ENCODE measurements around the gene GPC6.

The GPC6 gene

DNA sequence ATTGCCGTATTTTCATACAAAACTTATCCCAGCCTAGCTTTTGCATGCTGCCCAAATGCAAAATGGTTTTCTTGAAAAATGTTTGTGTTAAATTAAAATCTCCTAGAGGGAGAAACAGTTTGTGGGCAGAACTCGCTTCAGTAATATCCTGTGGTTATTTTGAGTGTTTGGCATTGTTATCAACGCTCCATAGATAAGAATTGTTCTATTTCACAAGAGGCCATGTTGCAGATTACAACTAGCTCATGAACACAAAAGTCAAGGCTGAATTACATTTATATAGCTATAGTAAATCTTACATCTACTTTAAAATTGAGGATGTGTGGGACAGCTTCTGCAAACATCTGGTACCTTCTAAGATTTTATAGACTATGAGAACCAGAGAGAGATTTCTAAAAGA, 805.0 kb downstream of the GPC6 start:
- no peak overlapping the region for H3K27ac ChIP-seq

GRCh38 chr13:94033098-94033497, 806.5 kb downstream of the GPC6 start:
- DNase-seq (ENCODE audit: low read depth, low spot score), result no peak
- no peak overlapping the region for H3K27ac ChIP-seq

More for the DNA sequence above, 805.0 kb downstream of the GPC6 start:
- no peak for DNase-seq (ENCODE audit: low read depth, low spot score)

GRCh38 chr13:94033830-94034642, 807.4 kb downstream of the GPC6 start:
- no peak overlapping the region for H3K27ac ChIP-seq
- no peak for DNase-seq (ENCODE audit: low read depth, low spot score)

DNA sequence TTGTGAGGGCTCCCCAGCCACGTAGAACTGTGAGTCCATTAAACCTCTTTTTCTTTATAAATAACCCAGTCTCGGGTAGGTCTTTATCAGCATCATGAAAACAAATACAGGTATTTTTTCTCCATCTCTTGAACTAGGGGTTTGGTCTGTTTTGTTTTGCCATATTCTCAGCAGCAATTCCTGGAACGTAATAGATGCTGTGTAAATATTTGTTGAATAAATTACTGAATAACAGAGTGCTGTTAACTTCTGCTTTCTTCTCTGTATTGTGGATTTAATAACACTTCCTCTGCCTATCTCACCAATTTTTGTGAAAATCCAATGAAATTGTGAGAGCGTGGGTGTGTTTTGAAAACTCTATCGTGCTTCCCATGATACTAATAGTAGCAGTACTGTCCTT, 823.4 kb downstream of the GPC6 start:
- no peak for DNase-seq (ENCODE audit: low read depth, low spot score)

GRCh38 chr13:94050686-94051085, 824.1 kb downstream of the GPC6 start:
- H3K27ac ChIP-seq, result no peak overlapping the region
- DNase-seq (ENCODE audit: low read depth, low spot score), result no peak

More for the DNA sequence above, 823.4 kb downstream of the GPC6 start:
- no peak overlapping the region for H3K27ac ChIP-seq

DNA sequence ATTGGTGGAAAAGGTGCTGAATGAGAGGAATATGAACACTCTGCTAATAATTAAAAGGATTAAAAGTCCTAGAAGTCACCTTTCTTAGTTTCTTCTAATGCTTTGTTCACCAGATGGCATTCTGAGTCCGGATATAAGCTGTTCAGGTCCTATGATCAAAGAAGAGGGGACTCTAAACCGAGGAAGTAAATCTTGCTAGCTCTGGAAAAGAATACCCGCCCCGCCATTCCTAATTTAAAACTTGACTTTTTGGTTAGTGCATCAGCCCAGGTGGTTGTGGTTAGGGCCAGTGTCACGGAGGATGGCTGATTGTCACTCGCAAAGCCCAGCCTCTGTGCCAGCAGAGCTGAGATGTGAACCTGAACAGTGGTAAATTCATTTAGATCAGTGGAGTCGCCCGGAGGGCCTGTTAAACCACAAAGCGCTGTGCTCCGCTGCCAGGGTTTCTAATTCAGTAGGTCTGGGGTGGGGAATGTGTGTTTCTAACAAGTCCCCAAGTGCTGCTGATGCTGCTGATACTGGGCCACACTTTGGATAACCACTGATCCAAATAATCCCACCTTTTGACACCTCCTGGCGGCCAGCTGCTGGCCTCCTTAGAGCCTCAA, 827.5 kb downstream of the GPC6 start:
- DNase-seq (ENCODE audit: low read depth, low spot score), result no peak
- no peak overlapping the region for H3K27ac ChIP-seq

DNA sequence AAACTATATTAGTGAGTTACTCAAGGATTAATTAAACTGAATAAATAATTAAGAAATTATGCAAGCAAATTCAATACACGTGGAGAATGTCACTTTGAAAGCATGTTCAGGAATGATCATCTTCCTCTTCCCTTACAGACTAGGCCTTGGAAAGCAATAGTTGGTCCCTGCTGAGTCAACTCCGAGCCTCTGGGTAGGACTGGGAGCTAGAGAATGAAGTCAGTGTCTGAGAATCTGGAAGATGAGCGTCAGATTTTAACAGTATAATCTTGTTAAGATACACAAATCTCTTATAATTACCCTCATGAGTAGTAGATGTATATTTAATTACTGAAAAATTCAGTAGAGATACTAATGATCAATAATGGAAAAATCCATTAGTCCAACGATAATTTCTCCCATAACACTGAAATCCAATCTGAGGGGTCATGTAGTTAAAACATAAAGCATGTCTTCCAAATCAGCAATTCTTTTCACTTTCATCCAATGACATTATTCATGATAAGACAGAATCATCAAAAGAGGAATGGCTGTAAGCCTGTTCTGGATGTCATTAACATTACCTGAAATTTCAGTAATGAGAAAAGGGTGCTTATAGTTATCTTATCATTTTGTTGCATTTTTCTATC, 829.9 kb downstream of the GPC6 start:
- no peak overlapping the region for H3K27ac ChIP-seq
- DNase-seq (ENCODE audit: low read depth, low spot score), result no peak

DNA sequence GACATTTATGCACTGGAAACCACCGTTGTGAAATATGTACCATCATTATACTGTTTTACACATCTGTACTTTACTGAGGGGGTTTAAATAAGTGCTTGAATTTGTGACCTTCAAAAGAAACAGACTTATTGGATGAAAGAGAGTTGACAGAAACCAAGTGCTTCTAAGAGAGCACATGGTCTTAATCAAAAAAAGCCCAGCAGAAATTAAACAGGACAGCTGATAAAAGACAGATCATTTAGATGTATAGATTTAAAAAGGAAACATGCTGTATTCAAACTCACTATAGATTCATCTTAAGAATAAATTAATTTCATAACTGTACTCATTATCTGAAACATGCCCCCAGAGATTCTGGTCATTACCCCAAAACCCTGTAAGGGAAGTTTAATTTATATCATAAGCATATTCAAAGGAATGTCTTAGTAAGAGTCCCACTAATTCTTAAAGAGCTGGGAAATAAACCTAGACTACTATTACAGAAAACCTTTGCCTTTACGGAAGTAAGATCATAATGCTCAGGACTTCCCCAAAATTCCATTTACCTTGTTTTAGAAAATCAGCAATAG, 831.1 kb downstream of the GPC6 start:
- DNase-seq (ENCODE audit: low read depth, low spot score), result no peak
- no peak overlapping the region for H3K27ac ChIP-seq

GRCh38 chr13:94058821-94059360, 832.3 kb downstream of the GPC6 start:
- no peak for DNase-seq (ENCODE audit: low read depth, low spot score)
- no peak overlapping the region for H3K27ac ChIP-seq

DNA sequence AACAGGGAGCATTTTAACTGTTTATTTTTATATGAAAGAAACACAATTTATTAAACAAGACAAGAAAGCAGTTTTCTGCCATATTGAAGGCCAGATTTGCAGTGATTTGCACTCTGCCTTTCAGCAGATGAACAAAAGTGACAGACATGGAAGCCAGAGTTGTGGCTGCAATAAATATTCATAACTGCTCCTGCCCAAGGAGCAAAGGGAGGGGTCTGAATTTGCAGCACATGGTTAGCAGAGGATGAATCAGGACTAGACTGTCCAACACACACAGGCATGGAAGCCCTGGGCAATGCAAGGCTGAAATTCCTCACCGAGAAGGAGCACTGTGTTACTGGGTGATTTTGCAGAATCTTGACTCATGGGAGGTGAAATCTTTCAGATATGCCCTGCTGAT, 834.7 kb downstream of the GPC6 start:
- H3K27ac ChIP-seq, result no peak overlapping the region
- no peak for DNase-seq (ENCODE audit: low read depth, low spot score)

DNA sequence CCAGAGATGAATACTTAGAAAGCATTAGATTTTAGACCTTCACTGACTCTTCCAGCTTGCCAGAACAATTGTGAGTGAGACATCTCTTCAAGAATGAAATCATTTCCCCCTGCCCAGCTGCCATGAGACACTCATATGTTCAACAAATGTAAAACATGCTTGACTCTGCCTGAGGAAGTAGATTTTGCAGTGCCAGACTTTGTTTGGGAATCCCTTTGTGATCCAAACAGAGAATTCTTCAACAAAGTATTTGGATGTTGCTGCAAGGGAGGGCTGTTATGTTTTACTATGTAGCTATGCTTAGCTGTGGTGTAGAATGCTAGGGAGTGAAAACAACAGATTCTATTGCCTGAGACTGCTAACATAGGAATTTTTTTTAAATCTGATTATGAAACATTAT, 836.5 kb downstream of the GPC6 start:
- H3K27ac ChIP-seq, result no peak overlapping the region
- DNase-seq (ENCODE audit: low read depth, low spot score), result no peak

- no peak for DNase-seq (ENCODE audit: low read depth, low spot score)
These were observed 837.2 kb downstream of the GPC6 start for GRCh38 chr13:94063848-94064247.

DNA sequence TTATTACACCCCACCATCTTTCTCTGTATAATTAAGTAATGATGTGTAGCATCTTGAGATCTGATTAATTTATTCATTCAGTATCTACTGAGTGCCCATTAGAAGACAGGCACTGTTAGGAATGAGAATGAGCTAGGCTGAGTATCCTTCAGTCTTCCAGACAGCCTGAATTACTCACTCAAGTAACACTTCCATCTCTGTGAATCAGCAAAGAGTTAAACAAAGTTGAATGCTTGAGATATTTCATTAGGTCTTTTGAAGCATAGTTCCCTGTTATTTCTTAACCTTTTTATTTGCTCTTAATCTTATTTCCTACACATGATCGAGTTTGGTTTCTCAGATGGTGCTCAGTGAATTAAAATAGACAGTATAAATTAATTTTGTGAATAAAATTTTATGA, 839.1 kb downstream of the GPC6 start:
- H3K27ac ChIP-seq, result no peak overlapping the region
- DNase-seq (ENCODE audit: low read depth, low spot score), result no peak

More at GRCh38 chr13:94063848-94064247, 837.2 kb downstream of the GPC6 start:
- H3K27ac ChIP-seq, result no peak overlapping the region

GRCh38 chr13:94073007-94073744, 846.6 kb downstream of the GPC6 start:
- no peak for DNase-seq (ENCODE audit: low read depth, low spot score)
- no peak overlapping the region for H3K27ac ChIP-seq

GRCh38 chr13:94079876-94080275, 853.3 kb downstream of the GPC6 start:
- no peak for DNase-seq (ENCODE audit: low read depth, low spot score)
- no peak overlapping the region for H3K27ac ChIP-seq

DNA sequence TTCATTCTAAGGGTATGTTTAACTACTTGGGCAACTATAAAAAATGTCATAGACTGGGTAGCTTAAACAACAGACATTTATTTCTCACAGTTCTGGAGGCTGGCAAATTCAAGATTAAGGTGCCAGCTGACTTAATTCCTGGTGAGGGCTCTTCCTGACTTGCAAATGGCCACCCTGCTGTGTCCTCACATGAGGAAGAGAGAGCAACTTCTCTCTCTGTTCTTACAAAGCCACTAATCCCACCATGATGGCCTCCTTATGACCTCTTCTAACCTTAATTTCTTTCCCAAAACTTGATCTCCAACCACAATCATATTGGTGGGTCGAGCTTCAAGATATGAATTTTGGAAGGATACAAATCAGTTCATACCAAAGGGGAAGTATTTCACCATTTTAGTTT, 853.9 kb downstream of the GPC6 start:
- no peak for DNase-seq (ENCODE audit: low read depth, low spot score)
- no peak overlapping the region for H3K27ac ChIP-seq

GRCh38 chr13:94087100-94087499, 860.5 kb downstream of the GPC6 start:
- no peak for DNase-seq (ENCODE audit: low read depth, low spot score)
- no peak overlapping the region for H3K27ac ChIP-seq

GRCh38 chr13:94088742-94089141, 862.1 kb downstream of the GPC6 start:
- no peak overlapping the region for H3K27ac ChIP-seq

GRCh38 chr13:94090773-94091480, 864.3 kb downstream of the GPC6 start:
- H3K27ac ChIP-seq, result no peak overlapping the region
- no peak for DNase-seq (ENCODE audit: low read depth, low spot score)

More at GRCh38 chr13:94088742-94089141, 862.1 kb downstream of the GPC6 start:
- DNase-seq (ENCODE audit: low read depth, low spot score), result no peak

All from epithelial cell of prostate (primary cell).